ENCODE results near the gene MAP2K1.

- TF ChIP-seq CTCF (IDR thresholded peaks at IDR 0.05) (no peak), EP300 (IDR thresholded peaks at IDR 0.05; ENCODE audit: low read depth) (no peak)
These were observed 2.6 kb downstream of the MAP2K1 start for GRCh38 chr15:66389098-66389858.

All from transverse colon (tissue), 3 donors.